ENCODE data around the gene FAM131C.
A peak's percentile ranks its signal among the peaks of the same experiment; 100 is the strongest.

FAM131C gene

GRCh38 chr1:16120407-16120806, 47.0 kb upstream of the FAM131C start:
- peak overlapping the region; percentile 78 for H3K18ac ChIP-seq (ENCODE audit: low read length)
- no peaks in the 10 kb centered on the region for H3K9me3 ChIP-seq (replicated peaks in 1 of 2; ENCODE audit: control insufficient read depth in 2 of 2, insufficient read depth in 1 of 2, low read depth in 1 of 2, low read length in 2 of 2)
- H3K27me3 ChIP-seq (ENCODE audit: control insufficient read depth in 3 of 3, insufficient read depth in 3 of 3, low read depth in 1 of 3, low read length in 3 of 3): no peaks in the 10 kb centered on the region
- H3K4me2 ChIP-seq (ENCODE audit: insufficient read depth, low read length, poor library complexity, severe bottlenecking): no peak overlapping the region
- no peak overlapping the region for H2BK5ac ChIP-seq (ENCODE audit: low read length)
- no peak overlapping the region for H2BK120ac ChIP-seq (ENCODE audit: low read depth, low read length)
- H3K4ac ChIP-seq (ENCODE audit: low read length): no peak overlapping the region
- H3K36me3 ChIP-seq (replicated peaks in 1 of 2; ENCODE audit: control insufficient read depth in 2 of 2, insufficient read depth in 2 of 2, low read length in 2 of 2): peaks cover 18 to 23% of the 10 kb centered on the region in 2 donors
- no peak overlapping the region for H3K9ac ChIP-seq (ENCODE audit: low read depth, low read length, poor library complexity)
- no peaks in the 10 kb centered on the region for H3K79me1 ChIP-seq (ENCODE audit: low read depth, low read length)
- no CpG with 5 or more reads among the region's 1 CpG for WGBS, 2 donors (ENCODE audit: extremely low coverage in 2 of 2, insufficient read length in 2 of 2, insufficient replicate concordance in 1 of 2)
- peak overlapping the region; percentile 39 for H2AK5ac ChIP-seq (ENCODE audit: low read depth, low read length)
- no peak overlapping the region for H2BK12ac ChIP-seq (ENCODE audit: low read length)
- H3K4me3 ChIP-seq (ENCODE audit: low read length in 2 of 2): no peak overlapping the region
- H3K4me1 ChIP-seq (ENCODE audit: control insufficient read depth in 2 of 2, insufficient read depth in 1 of 2, low read depth in 1 of 2, low read length in 2 of 2): peaks cover 29 to 33% of the 10 kb centered on the region in 2 donors
- no peak overlapping the region for H3K14ac ChIP-seq (ENCODE audit: low read length)
- H4K91ac ChIP-seq (ENCODE audit: low read depth, low read length, poor library complexity): no peak overlapping the region
- no peak overlapping the region for H3K23ac ChIP-seq (ENCODE audit: low read depth, low read length, poor library complexity)
- DNase-seq (ENCODE audit: low spot score): no peak
- no peak overlapping the region for H2AFZ ChIP-seq (ENCODE audit: low read length)
- no peak overlapping the region for H2BK15ac ChIP-seq (ENCODE audit: low read length)
- no peak overlapping the region for H4K8ac ChIP-seq (ENCODE audit: low read depth, low read length)
- no peak overlapping the region for H3K27ac ChIP-seq (replicated peaks; ENCODE audit: low read length)

DNA sequence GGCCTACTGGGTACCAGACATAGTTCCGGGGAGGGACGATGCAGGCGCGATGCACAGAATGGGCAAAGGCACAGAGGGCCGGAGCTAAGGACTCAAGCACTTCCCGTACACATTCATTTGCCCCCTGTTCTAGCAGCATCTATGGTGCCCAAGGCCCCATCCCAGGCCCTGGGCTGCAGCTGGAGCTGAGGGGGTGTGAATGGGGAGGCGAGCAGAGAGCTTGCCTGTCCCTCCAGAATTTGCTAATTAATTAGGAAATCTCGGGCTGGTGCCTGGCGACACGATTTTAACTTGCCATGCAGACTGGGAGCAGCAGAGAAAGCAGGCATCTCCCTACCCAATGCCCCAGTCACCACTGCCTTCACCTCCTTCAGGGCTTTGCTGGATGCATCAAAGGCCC, 46.5 kb upstream of the FAM131C start:
- Histone ChIP-seq H2BK120ac (ENCODE audit: low read depth, low read length) (no peak overlapping the region), H3K4me3 (ENCODE audit: low read length in 2 of 2) (no peak overlapping the region), H3K18ac (ENCODE audit: low read length) (peak overlapping the region; percentile 78), H3K23ac (ENCODE audit: low read depth, low read length, poor library complexity) (no peak overlapping the region), H4K8ac (ENCODE audit: low read depth, low read length) (no peak overlapping the region), H2BK5ac (ENCODE audit: low read length) (no peak overlapping the region), H3K9ac (ENCODE audit: low read depth, low read length, poor library complexity) (no peak overlapping the region), H3K4me2 (ENCODE audit: insufficient read depth, low read length, poor library complexity, severe bottlenecking) (no peak overlapping the region), H3K9me3 (replicated peaks in 1 of 2; ENCODE audit: control insufficient read depth in 2 of 2, insufficient read depth in 1 of 2, low read depth in 1 of 2, low read length in 2 of 2) (no peaks in the 10 kb centered on the region), H3K79me1 (ENCODE audit: low read depth, low read length) (no peaks in the 10 kb centered on the region), H2BK12ac (ENCODE audit: low read length) (no peak overlapping the region), H3K27me3 (ENCODE audit: control insufficient read depth in 3 of 3, insufficient read depth in 3 of 3, low read depth in 1 of 3, low read length in 3 of 3) (no peaks in the 10 kb centered on the region), H2BK15ac (ENCODE audit: low read length) (peak overlapping the region; percentile 34), H3K14ac (ENCODE audit: low read length) (no peak overlapping the region), H3K4me1 (ENCODE audit: control insufficient read depth in 2 of 2, insufficient read depth in 1 of 2, low read depth in 1 of 2, low read length in 2 of 2) (peaks cover 34 to 38% of the 10 kb centered on the region in 2 donors), H2AFZ (ENCODE audit: low read length) (no peak overlapping the region), H3K27ac (replicated peaks; ENCODE audit: low read length) (no peak overlapping the region), H4K91ac (ENCODE audit: low read depth, low read length, poor library complexity) (peak overlapping the region; percentile 50), H2AK5ac (ENCODE audit: low read depth, low read length) (peak overlapping the region; percentile 85), H3K36me3 (replicated peaks in 1 of 2; ENCODE audit: control insufficient read depth in 2 of 2, insufficient read depth in 2 of 2, low read length in 2 of 2) (peaks cover 16 to 19% of the 10 kb centered on the region in 2 donors), H3K4ac (ENCODE audit: low read length) (no peak overlapping the region)
- WGBS, 2 donors (ENCODE audit: extremely low coverage in 2 of 2, insufficient read length in 2 of 2, insufficient replicate concordance in 1 of 2): no CpG with 5 or more reads among the region's 10 CpGs
- DNase-seq (ENCODE audit: low spot score): no peak

DNA sequence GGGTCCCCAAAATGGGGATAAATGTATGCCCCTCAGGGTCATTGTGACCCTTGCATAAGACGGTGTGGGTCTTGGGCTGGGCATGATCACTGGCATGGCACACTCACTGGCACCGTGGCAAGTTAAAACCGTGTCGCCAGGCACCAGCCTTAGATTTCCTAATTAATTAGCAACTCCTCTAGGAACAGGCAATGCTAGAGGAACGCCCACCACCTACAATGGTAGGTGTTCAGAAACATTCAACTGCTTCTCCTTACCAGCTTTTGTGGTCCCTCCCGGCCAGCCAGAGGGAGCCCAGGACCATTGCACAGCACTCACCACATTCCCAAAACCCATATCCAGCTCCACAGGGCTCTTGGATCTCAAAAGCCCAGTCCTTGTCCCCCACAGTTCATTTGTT, 46.1 kb upstream of the FAM131C start:
- no peak overlapping the region for H3K23ac ChIP-seq (ENCODE audit: low read depth, low read length, poor library complexity)
- H2AFZ ChIP-seq (ENCODE audit: low read length): no peak overlapping the region
- H4K91ac ChIP-seq (ENCODE audit: low read depth, low read length, poor library complexity): peak overlapping the region; percentile 50
- no peaks in the 10 kb centered on the region for H3K79me1 ChIP-seq (ENCODE audit: low read depth, low read length)
- peaks cover 12 to 15% of the 10 kb centered on the region in 2 donors for H3K36me3 ChIP-seq (replicated peaks in 1 of 2; ENCODE audit: control insufficient read depth in 2 of 2, insufficient read depth in 2 of 2, low read length in 2 of 2)
- H3K14ac ChIP-seq (ENCODE audit: low read length): no peak overlapping the region
- H2BK5ac ChIP-seq (ENCODE audit: low read length): no peak overlapping the region
- H2BK12ac ChIP-seq (ENCODE audit: low read length): peak overlapping the region; percentile 91
- H3K4me3 ChIP-seq (ENCODE audit: low read length in 2 of 2): no peak overlapping the region
- H3K4ac ChIP-seq (ENCODE audit: low read length): no peak overlapping the region
- H3K9ac ChIP-seq (ENCODE audit: low read depth, low read length, poor library complexity): no peak overlapping the region
- H3K4me1 ChIP-seq (ENCODE audit: control insufficient read depth in 2 of 2, insufficient read depth in 1 of 2, low read depth in 1 of 2, low read length in 2 of 2): peaks cover 38 to 39% of the 10 kb centered on the region in 2 donors
- no CpG with 5 or more reads among the region's 6 CpGs for WGBS, 2 donors (ENCODE audit: extremely low coverage in 2 of 2, insufficient read length in 2 of 2, insufficient replicate concordance in 1 of 2)
- H3K4me2 ChIP-seq (ENCODE audit: insufficient read depth, low read length, poor library complexity, severe bottlenecking): no peak overlapping the region
- H2AK5ac ChIP-seq (ENCODE audit: low read depth, low read length): peak overlapping the region; percentile 85
- peak overlapping the region; percentile 78 for H3K18ac ChIP-seq (ENCODE audit: low read length)
- H4K8ac ChIP-seq (ENCODE audit: low read depth, low read length): no peak overlapping the region
- H3K27ac ChIP-seq (replicated peaks; ENCODE audit: low read length): no peak overlapping the region
- no peaks in the 10 kb centered on the region for H3K27me3 ChIP-seq (ENCODE audit: control insufficient read depth in 3 of 3, insufficient read depth in 3 of 3, low read depth in 1 of 3, low read length in 3 of 3)
- H2BK120ac ChIP-seq (ENCODE audit: low read depth, low read length): peak overlapping the region; percentile 61
- no peaks in the 10 kb centered on the region for H3K9me3 ChIP-seq (replicated peaks in 1 of 2; ENCODE audit: control insufficient read depth in 2 of 2, insufficient read depth in 1 of 2, low read depth in 1 of 2, low read length in 2 of 2)
- DNase-seq (ENCODE audit: low spot score): no peak
- H2BK15ac ChIP-seq (ENCODE audit: low read length): peak overlapping the region; percentile 34

GRCh38 chr1:16118706-16119105, 45.3 kb upstream of the FAM131C start:
- no peak overlapping the region for H3K23ac ChIP-seq (ENCODE audit: low read depth, low read length, poor library complexity)
- no peak overlapping the region for H3K4me2 ChIP-seq (ENCODE audit: insufficient read depth, low read length, poor library complexity, severe bottlenecking)
- DNase-seq (ENCODE audit: low spot score): no peak
- no peak overlapping the region for H4K8ac ChIP-seq (ENCODE audit: low read depth, low read length)
- no peak overlapping the region for H3K27ac ChIP-seq (replicated peaks; ENCODE audit: low read length)
- H2BK12ac ChIP-seq (ENCODE audit: low read length): no peak overlapping the region
- no peak overlapping the region for H3K4ac ChIP-seq (ENCODE audit: low read length)
- H3K18ac ChIP-seq (ENCODE audit: low read length): peak overlapping the region; percentile 83
- H3K9me3 ChIP-seq (replicated peaks in 1 of 2; ENCODE audit: control insufficient read depth in 2 of 2, insufficient read depth in 1 of 2, low read depth in 1 of 2, low read length in 2 of 2): no peaks in the 10 kb centered on the region
- no peaks in the 10 kb centered on the region for H3K27me3 ChIP-seq (ENCODE audit: control insufficient read depth in 3 of 3, insufficient read depth in 3 of 3, low read depth in 1 of 3, low read length in 3 of 3)
- H3K9ac ChIP-seq (ENCODE audit: low read depth, low read length, poor library complexity): no peak overlapping the region
- peak overlapping the region; percentile 79 for H2BK5ac ChIP-seq (ENCODE audit: low read length)
- peaks cover 7 to 8% of the 10 kb centered on the region in 2 donors for H3K36me3 ChIP-seq (replicated peaks in 1 of 2; ENCODE audit: control insufficient read depth in 2 of 2, insufficient read depth in 2 of 2, low read length in 2 of 2)
- peak overlapping the region; percentile 34 for H2BK15ac ChIP-seq (ENCODE audit: low read length)
- H3K4me3 ChIP-seq (ENCODE audit: low read length in 2 of 2): no peak overlapping the region
- no peaks in the 10 kb centered on the region for H3K79me1 ChIP-seq (ENCODE audit: low read depth, low read length)
- no peak overlapping the region for H2AFZ ChIP-seq (ENCODE audit: low read length)
- no CpG with 5 or more reads among the region's 9 CpGs for WGBS, 2 donors (ENCODE audit: extremely low coverage in 2 of 2, insufficient read length in 2 of 2, insufficient replicate concordance in 1 of 2)
- H4K91ac ChIP-seq (ENCODE audit: low read depth, low read length, poor library complexity): no peak overlapping the region
- peak overlapping the region; percentile 61 for H2BK120ac ChIP-seq (ENCODE audit: low read depth, low read length)
- no peak overlapping the region for H3K14ac ChIP-seq (ENCODE audit: low read length)
- peaks cover 38 to 39% of the 10 kb centered on the region in 2 donors for H3K4me1 ChIP-seq (ENCODE audit: control insufficient read depth in 2 of 2, insufficient read depth in 1 of 2, low read depth in 1 of 2, low read length in 2 of 2)
- H2AK5ac ChIP-seq (ENCODE audit: low read depth, low read length): peak overlapping the region; percentile 85

All from neuronal stem cell (in vitro differentiated cells).